PC-9 (cell line): ENCODE data around the gene ARHGAP11A. TPM values are rescaled to one million over a fixed set of nuclear protein-coding genes. Genes with fewer than 3 reads are reported as not detected.

Experiments
- BruUV-seq: library from RNA; stranded (reverse); fragments of 400-500 nt; replicated peaks from 2 replicates; lab custom pipeline; 2021; lab: Mats Ljungman, UMichigan
- CTCF ChIA-PET: fragments of 300-600 bp; sonication (Branson Sonifier 250); formaldehyde crosslinking; loops from one replicate; lab custom pipeline; 2022; ENCODE audit warnings: antibody characterized with exemption; lab: Charles Lee
- POLR2A ChIA-PET: fragments of 300-600 bp; sonication (Branson Sonifier 250); formaldehyde crosslinking; loops from one replicate; lab custom pipeline; 2022; ENCODE audit warnings: antibody characterized with exemption; ENCODE audit not compliant: unreplicated experiment; lab: Charles Lee
- DNase-seq, 2 experiments: peaks; one replicate each; pipeline versions ENCODE4 v3.0.0 to v3.0.0-alpha.2; 2015 to 2022; ENCODE audit warnings: mixed read lengths in 1 of 2
- H2AFZ ChIP-seq: fragments of 200-600 bp; sonication (generic); 2 replicates; pipeline ENCODE4 v1.8.1; 2017; ENCODE audit warnings: antibody characterized with exemption
- H3F3A ChIP-seq: fragments of 200-600 bp; sonication (generic); 2 replicates; pipeline ENCODE4 v1.8.1; 2017; ENCODE audit warnings: antibody characterized with exemption, mild to moderate bottlenecking, low read depth; ENCODE audit not compliant: insufficient read depth
- H3K27ac ChIP-seq: fragments of 200-600 bp; sonication (generic); 2 replicates; pipeline ENCODE4 v1.6.1; 2016; ENCODE audit warnings: mixed run types
- H3K27me3 ChIP-seq: fragments of 200-600 bp; sonication (generic); 2 replicates; pipeline ENCODE4 v1.6.1; 2016; ENCODE audit warnings: low read depth, mixed run types; ENCODE audit not compliant: insufficient read depth
- H3K36me3 ChIP-seq: fragments of 200-600 bp; sonication (generic); 2 replicates; pipeline ENCODE4 v1.6.1; 2016; ENCODE audit warnings: low read depth, mixed run types
- H3K4me1 ChIP-seq: fragments of 200-600 bp; sonication (generic); replicated peaks from 2 replicates; pipeline ENCODE4 v1.6.1; 2016; ENCODE audit warnings: mixed run types; ENCODE audit not compliant: insufficient read depth
- H3K4me2 ChIP-seq: fragments of 200-600 bp; sonication (generic); 2 replicates; pipeline ENCODE4 v1.6.1; 2017; ENCODE audit warnings: mixed run types
- H3K4me3 ChIP-seq: fragments of 200-600 bp; sonication (generic); 2 replicates; pipeline ENCODE4 v1.6.1; 2016; ENCODE audit warnings: mixed run types
- H3K79me2 ChIP-seq: fragments of 200-600 bp; sonication (generic); 2 replicates; pipeline ENCODE4 v1.6.1; 2017; ENCODE audit warnings: low read depth, mixed run types
- H3K9me2 ChIP-seq: fragments of 200-600 bp; sonication (generic); 2 replicates; pipeline ENCODE4 v1.8.1; 2017; ENCODE audit warnings: mild to moderate bottlenecking; ENCODE audit not compliant: insufficient read depth
- H3K9me3 ChIP-seq: fragments of 200-600 bp; sonication (generic); 2 replicates; pipeline ENCODE4 v1.8.1; 2016; ENCODE audit warnings: low read depth; ENCODE audit not compliant: insufficient read depth
- H4K20me1 ChIP-seq: fragments of 200-600 bp; sonication (generic); 2 replicates; pipeline ENCODE4 v1.8.1; 2017; ENCODE audit not compliant: insufficient read depth
- CTCF ChIP-seq: fragments of 200-600 bp; sonication (generic); conservative IDR thresholded peaks from 2 replicates; pipeline ENCODE4 v1.6.1; 2017; ENCODE audit warnings: mixed run types, antibody characterized with exemption, mild to moderate bottlenecking, moderate library complexity
- EZH2 ChIP-seq: fragments of 200-600 bp; sonication (generic); IDR thresholded peaks from 2 replicates; pipeline ENCODE4 v1.8.0; 2017; ENCODE audit warnings: antibody characterized with exemption, low read depth
- intact Hi-C: fragments of 100-400 bp; cut with micrococcal nuclease; formaldehyde crosslinking; loops from one replicate; pipeline ENCODE4 v1.10.0; 2022; ENCODE audit not compliant: unreplicated experiment
- total RNA-seq: library from RNA; stranded (reverse); gene quantifications from 2 replicates; pipeline ENCODE4 v1.2.3, GENCODE V29; 2021

The ARHGAP11A gene
- total RNA-seq, 1 experiment from 2014 or later, result 91.6 TPM

DNA sequence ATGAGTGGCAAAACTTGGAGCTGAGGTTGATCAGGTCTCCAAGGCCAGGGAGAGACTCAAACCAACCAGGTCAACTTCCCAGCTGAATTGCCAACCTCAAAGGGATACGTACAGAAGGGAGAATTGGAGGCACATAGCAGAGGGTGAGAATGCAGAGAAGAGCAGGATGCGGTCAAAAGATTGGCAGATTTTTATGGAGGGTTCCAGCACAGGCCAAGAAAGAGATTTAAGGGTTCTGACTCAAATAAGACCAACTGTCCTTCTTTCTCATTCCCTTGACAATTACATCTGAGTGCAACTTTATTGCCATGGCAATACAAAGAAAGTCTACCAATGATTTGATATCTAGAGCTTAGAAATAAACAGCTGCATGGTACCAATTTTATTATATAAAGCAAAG is 59.4 kb downstream of the ARHGAP11A start:
- intact Hi-C loops, result no loop called here
- H3K4me2 ChIP-seq, result no peak overlapping the region
- TF ChIP-seq EZH2 (no peak), CTCF (no peak)

GRCh38 chr15:32675466-32675865 is 60.2 kb downstream of the ARHGAP11A start:
- no peaks in the 10 kb centered on the region for H4K20me1 ChIP-seq
- no peak overlapping the region for H3K4me3 ChIP-seq
- no peaks in the 10 kb centered on the region for H3K27me3 ChIP-seq
- intact Hi-C loops, result no loop called here
- peaks cover 1% of the 10 kb centered on the region; the same call in 1 of the 2 replicates for H3F3A ChIP-seq
- ChIA-PET POLR2A (no interaction called here), CTCF (no interaction called here)
- H3K4me2 ChIP-seq, result no peak overlapping the region
- DNase-seq, result no peak
- no peak overlapping the region for H2AFZ ChIP-seq
- no peak overlapping the region for H3K27ac ChIP-seq
- H3K9me3 ChIP-seq, result no peaks in the 10 kb centered on the region
- H3K79me2 ChIP-seq, result no peaks in the 10 kb centered on the region
- TF ChIP-seq EZH2 (no peak), CTCF (no peak)
- no peaks in the 10 kb centered on the region for H3K36me3 ChIP-seq
- BruUV-seq, result no TSS peak
- peaks cover 6% of the 10 kb centered on the region for H3K4me1 ChIP-seq
- no peaks in the 10 kb centered on the region; the same call in 1 of the 2 replicates for H3K9me2 ChIP-seq

More for the DNA sequence above, 59.4 kb downstream of the ARHGAP11A start:
- no peak overlapping the region for H3K27ac ChIP-seq
- no peak overlapping the region for H2AFZ ChIP-seq
- ChIA-PET POLR2A (no interaction called here), CTCF (no interaction called here)
- H3K36me3 ChIP-seq, result no peaks in the 10 kb centered on the region
- H3K27me3 ChIP-seq, result no peaks in the 10 kb centered on the region
- no TSS peak for BruUV-seq
- H4K20me1 ChIP-seq, result no peaks in the 10 kb centered on the region
- no peak for DNase-seq
- H3K79me2 ChIP-seq, result no peaks in the 10 kb centered on the region
- H3F3A ChIP-seq, result peaks cover 4% of the 10 kb centered on the region; the same call in 1 of the 2 replicates
- H3K4me1 ChIP-seq, result peaks cover 14% of the 10 kb centered on the region
- H3K4me3 ChIP-seq, result no peak overlapping the region
- no peaks in the 10 kb centered on the region; the same call in 1 of the 2 replicates for H3K9me2 ChIP-seq
- no peaks in the 10 kb centered on the region for H3K9me3 ChIP-seq

DNA sequence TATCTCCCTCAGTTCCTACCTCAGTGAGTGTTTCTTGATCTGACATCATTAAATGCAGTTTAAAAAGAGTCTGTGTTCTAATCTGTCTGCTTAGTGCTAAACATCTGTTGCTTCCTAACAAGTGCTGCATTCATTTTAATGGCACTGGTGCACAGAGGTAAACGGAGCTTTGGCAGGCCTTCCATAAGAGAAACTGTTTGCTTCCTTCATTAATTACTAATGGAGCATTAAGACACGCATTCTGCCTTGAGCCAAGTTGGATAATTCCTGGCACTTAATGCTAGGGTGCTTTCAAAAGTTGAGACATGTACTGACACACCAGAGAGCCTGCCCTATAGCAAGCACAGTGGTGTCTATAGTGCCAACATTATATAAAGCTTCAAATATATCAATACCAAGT is 60.9 kb downstream of the ARHGAP11A start:
- Histone ChIP-seq H3K27me3 (no peaks in the 10 kb centered on the region), H3K27ac (no peak overlapping the region), H4K20me1 (no peaks in the 10 kb centered on the region), H3K36me3 (no peaks in the 10 kb centered on the region), H3K79me2 (no peaks in the 10 kb centered on the region), H3K4me1 (no peaks in the 10 kb centered on the region), H3F3A (no peaks in the 10 kb centered on the region), H2AFZ (no peak overlapping the region), H3K4me2 (no peak overlapping the region), H3K4me3 (no peak overlapping the region), H3K9me3 (no peaks in the 10 kb centered on the region), H3K9me2 (no peaks in the 10 kb centered on the region; the same call in 1 of the 2 replicates)
- no peak for TF ChIP-seq EZH2
- no peak for TF ChIP-seq CTCF
- ChIA-PET CTCF (no interaction called here), POLR2A (no interaction called here)
- intact Hi-C loops, result no loop called here
- DNase-seq, result no peak
- BruUV-seq, result no TSS peak
